ENCODE measurements around the gene RNF19B.

The RNF19B gene

DNA sequence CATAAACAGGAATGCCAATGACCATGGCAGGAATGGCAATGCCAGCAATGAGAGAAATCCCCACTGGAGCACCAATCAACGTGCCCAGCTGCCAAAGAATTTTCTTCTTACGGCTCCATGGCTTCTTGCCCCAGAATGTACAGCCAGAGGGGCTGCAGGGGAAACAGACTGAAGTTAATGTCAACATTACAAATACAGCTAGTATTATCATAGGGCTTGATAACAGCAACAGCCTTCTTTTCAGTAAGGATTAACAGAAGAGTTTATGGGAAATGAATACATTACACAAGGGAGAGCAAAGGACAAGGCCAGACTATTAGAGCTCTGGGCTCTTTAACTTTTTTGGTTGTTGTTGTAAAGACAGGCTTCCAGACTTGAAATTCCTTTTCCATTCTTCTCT, 18.2 kb downstream of the RNF19B start:
- no peak overlapping the region for H3K27ac ChIP-seq (ENCODE audit: low read length)
- peaks cover 49 to 59% of the 10 kb centered on the region in 2 donors for H3K36me3 ChIP-seq (ENCODE audit: control insufficient read depth in 1 of 2, insufficient read depth in 2 of 2, low read length in 2 of 2)

DNA sequence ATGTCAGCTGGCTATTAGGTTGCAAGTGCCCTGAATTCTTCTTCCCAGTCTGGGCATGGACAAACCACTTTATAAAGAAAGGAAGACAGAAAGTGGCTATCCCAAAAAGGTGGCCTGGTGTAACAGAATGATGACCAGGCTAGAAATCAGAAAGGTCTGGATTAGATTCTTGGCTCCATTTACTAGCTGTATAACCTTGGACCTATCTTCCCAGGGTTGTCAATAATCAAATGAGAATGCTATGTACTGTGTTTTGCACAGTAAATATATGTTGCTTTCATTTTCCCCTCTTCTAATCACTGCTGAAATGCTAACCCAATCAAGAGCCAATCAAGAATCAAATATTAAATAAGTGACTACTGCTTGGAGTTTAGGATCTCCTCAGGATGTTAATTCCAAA, 20.4 kb downstream of the RNF19B start:
- Histone ChIP-seq H3K27ac (ENCODE audit: low read length) (no peak overlapping the region), H3K9me3 (ENCODE audit: control insufficient read depth in 1 of 2, low read length in 2 of 2) (no peaks in the 10 kb centered on the region), H3K27me3 (ENCODE audit: low read depth, low read length) (no peaks in the 10 kb centered on the region), H3K36me3 (ENCODE audit: control insufficient read depth in 1 of 2, insufficient read depth in 2 of 2, low read length in 2 of 2) (peaks cover 62 to 70% of the 10 kb centered on the region in 2 donors), H3K4me3 (ENCODE audit: low read depth in 1 of 2, low read length in 2 of 2) (no peak overlapping the region), H3K4me1 (ENCODE audit: control insufficient read depth in 1 of 2, insufficient read depth in 2 of 2, low read length in 2 of 2) (peaks cover 7 to 14% of the 10 kb centered on the region in 2 donors)

More for the DNA sequence above, 18.2 kb downstream of the RNF19B start:
- peaks cover 11 to 12% of the 10 kb centered on the region in 2 donors for H3K4me1 ChIP-seq (ENCODE audit: control insufficient read depth in 1 of 2, insufficient read depth in 2 of 2, low read length in 2 of 2)
- no peaks in the 10 kb centered on the region for H3K9me3 ChIP-seq (ENCODE audit: control insufficient read depth in 1 of 2, low read length in 2 of 2)
- H3K27me3 ChIP-seq (ENCODE audit: low read depth, low read length), result no peaks in the 10 kb centered on the region
- H3K4me3 ChIP-seq (ENCODE audit: low read depth in 1 of 2, low read length in 2 of 2), result no peak overlapping the region

DNA sequence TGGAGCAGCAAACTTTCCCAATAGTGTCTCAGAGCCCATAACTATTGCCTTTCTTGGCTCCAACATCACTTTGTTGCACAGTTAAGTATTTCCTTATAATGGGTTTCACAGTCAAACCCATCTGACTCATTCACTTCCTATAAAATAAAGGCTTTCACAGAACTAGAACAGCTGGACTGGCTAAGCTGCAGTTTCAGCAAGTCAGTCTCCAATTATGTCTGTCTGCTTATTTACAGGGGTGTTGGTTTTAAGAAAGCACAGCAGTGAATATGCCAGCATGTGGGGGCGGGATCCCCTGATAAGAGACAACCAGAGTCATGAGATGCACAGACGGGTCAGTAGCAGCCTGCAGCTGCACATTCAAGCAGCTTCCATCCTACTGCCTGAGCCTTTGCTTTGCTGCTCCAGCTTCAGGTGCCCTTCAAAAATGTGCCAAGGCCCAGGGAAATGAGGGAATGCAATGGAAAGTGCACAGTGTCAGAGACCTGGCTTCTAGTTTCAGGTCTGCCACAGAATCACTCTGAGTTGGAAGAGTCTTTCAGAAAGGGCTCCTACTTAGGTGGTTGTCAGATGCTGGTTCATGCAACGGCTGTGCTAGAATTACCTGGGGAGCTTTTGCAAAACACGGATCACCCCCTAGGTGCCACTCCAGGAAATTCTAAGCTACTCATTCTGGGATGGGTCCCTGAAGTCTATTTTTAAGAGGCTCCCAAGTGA, 24.8 kb downstream of the RNF19B start:
- Histone ChIP-seq H3K4me3 (ENCODE audit: low read depth in 1 of 2, low read length in 2 of 2) (no peak overlapping the region), H3K27ac (ENCODE audit: low read length) (peak overlapping the region; percentile 47), H3K36me3 (ENCODE audit: control insufficient read depth in 1 of 2, insufficient read depth in 2 of 2, low read length in 2 of 2) (peaks cover 50 to 83% of the 10 kb centered on the region in 2 donors), H3K4me1 (ENCODE audit: control insufficient read depth in 1 of 2, insufficient read depth in 2 of 2, low read length in 2 of 2) (peaks cover 7% of the 10 kb centered on the region in 2 donors), H3K9me3 (ENCODE audit: control insufficient read depth in 1 of 2, low read length in 2 of 2) (no peaks in the 10 kb centered on the region), H3K27me3 (ENCODE audit: low read depth, low read length) (no peaks in the 10 kb centered on the region)

DNA sequence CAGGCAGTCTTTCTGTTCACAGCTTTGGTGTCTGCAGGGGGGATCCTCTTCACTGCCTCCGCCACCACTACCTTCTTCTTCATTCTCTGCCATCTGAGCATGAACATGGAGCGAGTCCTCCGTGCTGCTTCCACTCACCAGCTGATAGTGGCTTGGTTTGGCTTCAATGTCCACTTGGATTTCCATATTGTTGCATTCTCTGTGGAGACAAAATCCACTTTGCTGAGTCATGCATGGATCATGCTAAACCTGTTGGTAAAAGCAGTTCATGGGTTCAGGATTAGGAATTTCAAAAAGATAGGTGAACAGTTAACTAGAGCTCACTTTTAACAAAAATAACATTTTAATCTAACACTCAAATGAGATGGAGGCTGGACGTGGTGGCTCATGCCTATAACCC, 27.5 kb downstream of the RNF19B start:
- Histone ChIP-seq H3K9me3 (ENCODE audit: control insufficient read depth in 1 of 2, low read length in 2 of 2) (no peaks in the 10 kb centered on the region), H3K4me3 (ENCODE audit: low read depth in 1 of 2, low read length in 2 of 2) (no peak overlapping the region), H3K36me3 (ENCODE audit: control insufficient read depth in 1 of 2, insufficient read depth in 2 of 2, low read length in 2 of 2) (peaks cover 34 to 57% of the 10 kb centered on the region in 2 donors), H3K4me1 (ENCODE audit: control insufficient read depth in 1 of 2, insufficient read depth in 2 of 2, low read length in 2 of 2) (peaks cover 7 to 14% of the 10 kb centered on the region in 2 donors), H3K27me3 (ENCODE audit: low read depth, low read length) (no peaks in the 10 kb centered on the region), H3K27ac (ENCODE audit: low read length) (no peak overlapping the region)

DNA sequence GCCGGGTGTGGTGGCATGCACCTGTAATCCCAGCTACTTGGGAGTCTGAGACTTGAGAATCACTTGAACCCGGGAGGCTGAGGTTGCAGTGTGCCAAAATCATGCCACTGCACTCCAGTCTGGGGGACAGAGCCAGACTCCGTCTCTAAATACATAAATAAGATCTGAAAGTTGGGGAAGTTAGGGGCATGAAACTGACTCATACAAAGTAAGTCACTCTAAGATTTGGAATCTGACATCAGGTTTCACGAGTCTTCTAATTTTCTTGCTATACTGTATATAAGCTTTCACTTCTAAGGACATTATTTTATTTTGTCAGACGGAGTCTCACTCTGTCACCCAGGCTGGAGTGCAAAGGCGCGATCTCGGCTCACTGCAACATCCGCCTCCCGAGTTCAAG, 30.1 kb downstream of the RNF19B start:
- Histone ChIP-seq H3K4me1 (ENCODE audit: control insufficient read depth in 1 of 2, insufficient read depth in 2 of 2, low read length in 2 of 2) (peaks cover 0 to 8% of the 10 kb centered on the region in 2 donors), H3K27ac (ENCODE audit: low read length) (peak overlapping the region; percentile 81), H3K9me3 (ENCODE audit: control insufficient read depth in 1 of 2, low read length in 2 of 2) (no peaks in the 10 kb centered on the region), H3K36me3 (ENCODE audit: control insufficient read depth in 1 of 2, insufficient read depth in 2 of 2, low read length in 2 of 2) (peaks cover 20 to 36% of the 10 kb centered on the region in 2 donors), H3K27me3 (ENCODE audit: low read depth, low read length) (no peaks in the 10 kb centered on the region), H3K4me3 (ENCODE audit: low read depth in 1 of 2, low read length in 2 of 2) (no peak overlapping the region)

DNA sequence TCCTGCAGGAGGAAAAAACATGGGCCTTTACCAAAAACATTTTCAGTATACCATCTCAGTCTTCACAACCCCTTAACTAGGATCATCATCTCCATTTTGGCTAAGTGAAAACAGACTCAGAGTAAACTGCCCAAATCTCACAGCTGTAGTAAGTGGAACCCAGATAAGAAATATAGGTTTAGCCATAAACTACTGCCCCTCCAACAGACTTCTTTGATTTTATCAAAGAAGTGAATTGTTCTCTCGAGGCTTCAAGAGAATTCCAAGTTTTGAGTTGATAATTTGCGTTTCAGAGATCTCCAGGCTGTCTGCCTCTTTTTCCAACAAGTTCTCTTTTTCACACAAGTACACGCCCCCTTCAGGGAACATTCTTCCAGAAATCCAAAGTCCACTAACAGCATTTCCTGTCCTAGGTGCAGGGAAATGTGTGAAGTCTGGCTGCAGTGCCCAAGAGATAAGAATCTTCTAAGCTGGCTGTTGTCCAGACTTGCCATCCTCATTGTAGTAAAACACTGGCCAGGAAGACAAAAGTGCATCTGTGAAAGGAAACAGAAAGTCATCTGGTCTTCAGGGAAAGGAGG, 30.8 kb downstream of the RNF19B start:
- Histone ChIP-seq H3K4me1 (ENCODE audit: control insufficient read depth in 1 of 2, insufficient read depth in 2 of 2, low read length in 2 of 2) (peaks cover 0 to 8% of the 10 kb centered on the region in 2 donors), H3K4me3 (ENCODE audit: low read depth in 1 of 2, low read length in 2 of 2) (no peak overlapping the region), H3K27me3 (ENCODE audit: low read depth, low read length) (no peaks in the 10 kb centered on the region), H3K9me3 (ENCODE audit: control insufficient read depth in 1 of 2, low read length in 2 of 2) (no peaks in the 10 kb centered on the region), H3K27ac (ENCODE audit: low read length) (peak overlapping the region; percentile 81), H3K36me3 (ENCODE audit: control insufficient read depth in 1 of 2, insufficient read depth in 2 of 2, low read length in 2 of 2) (peaks cover 20 to 36% of the 10 kb centered on the region in 2 donors)

DNA sequence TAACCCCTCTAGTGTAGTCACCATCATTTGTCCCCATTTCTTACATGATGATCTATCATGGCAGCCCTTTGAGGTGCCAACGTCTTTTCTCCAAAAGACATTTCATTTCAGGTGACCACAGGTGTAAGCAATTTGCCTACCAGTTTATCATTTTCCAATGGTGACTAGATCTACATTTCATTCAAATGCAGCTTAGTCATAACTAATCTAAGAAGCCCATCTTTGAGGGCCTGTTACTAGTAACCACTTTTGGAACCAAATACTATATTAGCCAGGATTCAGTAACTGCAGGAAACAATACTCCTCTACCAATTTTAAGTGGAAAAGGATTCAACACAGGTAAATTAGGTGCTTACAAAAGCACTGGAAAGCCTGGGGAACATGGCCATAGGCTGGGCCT, 32.8 kb downstream of the RNF19B start:
- H3K27ac ChIP-seq (ENCODE audit: low read length), result no peak overlapping the region
- H3K9me3 ChIP-seq (ENCODE audit: control insufficient read depth in 1 of 2, low read length in 2 of 2), result no peaks in the 10 kb centered on the region
- no peak overlapping the region for H3K4me3 ChIP-seq (ENCODE audit: low read depth in 1 of 2, low read length in 2 of 2)
- peaks cover 9 to 17% of the 10 kb centered on the region in 2 donors for H3K36me3 ChIP-seq (ENCODE audit: control insufficient read depth in 1 of 2, insufficient read depth in 2 of 2, low read length in 2 of 2)
- H3K4me1 ChIP-seq (ENCODE audit: control insufficient read depth in 1 of 2, insufficient read depth in 2 of 2, low read length in 2 of 2), result peaks cover 0 to 8% of the 10 kb centered on the region in 2 donors
- no peaks in the 10 kb centered on the region for H3K27me3 ChIP-seq (ENCODE audit: low read depth, low read length)

DNA sequence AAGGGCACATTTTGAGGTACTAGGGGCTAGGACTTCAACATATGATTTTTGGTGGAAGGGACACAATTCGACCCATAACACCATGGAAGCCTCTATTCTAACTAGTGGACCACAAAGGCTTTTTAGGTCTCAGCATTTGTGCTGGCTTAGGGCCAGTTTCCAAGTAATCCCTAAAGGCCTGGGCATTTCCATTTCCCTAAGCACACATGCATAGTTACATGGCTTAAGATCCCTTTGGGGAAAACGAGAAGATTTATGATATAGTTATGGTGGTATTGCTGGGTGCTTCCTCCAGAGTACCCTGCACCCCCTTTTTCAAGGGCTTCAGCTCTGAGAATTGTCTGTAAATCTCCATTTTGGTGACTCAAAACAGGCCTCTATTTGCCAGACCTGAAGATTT, 35.2 kb downstream of the RNF19B start:
- Histone ChIP-seq H3K9me3 (ENCODE audit: control insufficient read depth in 1 of 2, low read length in 2 of 2) (no peaks in the 10 kb centered on the region), H3K36me3 (ENCODE audit: control insufficient read depth in 1 of 2, insufficient read depth in 2 of 2, low read length in 2 of 2) (no peaks in the 10 kb centered on the region), H3K4me3 (ENCODE audit: low read depth in 1 of 2, low read length in 2 of 2) (no peak overlapping the region), H3K27ac (ENCODE audit: low read length) (no peak overlapping the region), H3K27me3 (ENCODE audit: low read depth, low read length) (no peaks in the 10 kb centered on the region), H3K4me1 (ENCODE audit: control insufficient read depth in 1 of 2, insufficient read depth in 2 of 2, low read length in 2 of 2) (peaks cover 0 to 18% of the 10 kb centered on the region in 2 donors)

DNA sequence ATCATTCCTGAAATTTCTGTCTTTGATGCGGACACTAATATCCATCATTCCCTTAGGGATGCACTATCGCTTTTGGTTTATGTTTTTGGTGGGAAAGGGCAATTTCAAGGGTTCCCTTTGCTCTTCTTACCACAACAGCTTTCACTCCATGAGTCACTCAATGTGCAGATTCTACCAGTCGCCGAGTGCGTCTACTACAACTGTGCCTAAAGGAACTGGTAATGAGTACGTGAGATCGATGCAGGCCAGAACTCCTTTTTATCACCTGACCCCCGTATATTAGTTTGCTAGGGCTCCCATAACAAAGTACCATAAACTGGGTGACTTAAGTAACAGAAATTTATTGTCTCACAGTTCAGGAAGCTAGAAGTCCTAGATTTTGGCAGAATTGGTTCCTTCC, 35.9 kb downstream of the RNF19B start:
- H3K4me1 ChIP-seq (ENCODE audit: control insufficient read depth in 1 of 2, insufficient read depth in 2 of 2, low read length in 2 of 2), result peaks cover 0 to 14% of the 10 kb centered on the region in 2 donors
- no peak overlapping the region for H3K27ac ChIP-seq (ENCODE audit: low read length)
- H3K9me3 ChIP-seq (ENCODE audit: control insufficient read depth in 1 of 2, low read length in 2 of 2), result no peaks in the 10 kb centered on the region
- no peaks in the 10 kb centered on the region for H3K36me3 ChIP-seq (ENCODE audit: control insufficient read depth in 1 of 2, insufficient read depth in 2 of 2, low read length in 2 of 2)
- no peak overlapping the region for H3K4me3 ChIP-seq (ENCODE audit: low read depth in 1 of 2, low read length in 2 of 2)
- peaks cover 6% of the 10 kb centered on the region for H3K27me3 ChIP-seq (ENCODE audit: low read depth, low read length)

DNA sequence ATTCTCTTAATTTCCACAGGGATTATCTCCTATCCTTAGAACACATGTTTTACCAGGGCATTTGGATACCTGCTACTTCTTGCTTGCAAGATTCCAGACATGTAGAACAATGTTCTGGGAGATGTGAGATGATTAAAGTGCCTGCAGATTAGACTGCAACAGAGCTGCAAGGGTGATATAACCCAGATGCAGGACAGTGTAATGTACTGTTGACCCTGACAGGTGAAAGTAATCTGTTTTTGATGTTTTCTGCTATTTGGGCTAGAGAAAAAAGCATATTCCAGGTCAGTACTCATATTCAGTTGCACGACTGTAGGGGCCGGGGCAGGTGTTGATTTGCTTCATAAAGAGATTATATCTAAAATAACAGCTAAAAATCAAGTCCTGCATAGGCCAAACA, 36.3 kb downstream of the RNF19B start:
- peaks cover 8% of the 10 kb centered on the region for H3K27me3 ChIP-seq (ENCODE audit: low read depth, low read length)

DNA sequence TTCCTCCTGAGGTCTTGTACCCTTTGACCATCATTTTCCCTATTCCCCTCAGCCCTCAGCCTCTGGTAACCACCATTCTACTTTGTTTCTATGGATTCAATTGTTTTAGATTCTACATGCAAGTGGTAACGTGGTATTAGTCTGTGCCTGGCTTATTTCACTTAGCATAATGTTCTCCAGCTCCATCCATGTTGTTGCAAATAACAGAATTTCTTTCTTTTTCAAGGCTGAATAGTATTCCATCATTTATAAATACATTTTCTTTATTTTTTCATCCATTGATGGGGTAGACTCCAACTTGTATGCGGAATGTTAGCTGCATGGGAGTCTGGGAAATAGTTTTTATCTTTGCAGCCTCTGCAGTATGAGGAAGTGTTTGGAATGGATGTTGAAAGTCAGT, 37.2 kb downstream of the RNF19B start:
- peaks cover 8% of the 10 kb centered on the region for H3K27me3 ChIP-seq (ENCODE audit: low read depth, low read length)
- H3K27ac ChIP-seq (ENCODE audit: low read length), result no peak overlapping the region
- H3K36me3 ChIP-seq (ENCODE audit: control insufficient read depth in 1 of 2, insufficient read depth in 2 of 2, low read length in 2 of 2), result no peaks in the 10 kb centered on the region
- H3K9me3 ChIP-seq (ENCODE audit: control insufficient read depth in 1 of 2, low read length in 2 of 2), result no peaks in the 10 kb centered on the region
- no peak overlapping the region for H3K4me3 ChIP-seq (ENCODE audit: low read depth in 1 of 2, low read length in 2 of 2)
- H3K4me1 ChIP-seq (ENCODE audit: control insufficient read depth in 1 of 2, insufficient read depth in 2 of 2, low read length in 2 of 2), result peaks cover 0 to 10% of the 10 kb centered on the region in 2 donors

More for the DNA sequence above, 36.3 kb downstream of the RNF19B start:
- no peak overlapping the region for H3K27ac ChIP-seq (ENCODE audit: low read length)
- peaks cover 0 to 10% of the 10 kb centered on the region in 2 donors for H3K4me1 ChIP-seq (ENCODE audit: control insufficient read depth in 1 of 2, insufficient read depth in 2 of 2, low read length in 2 of 2)
- H3K9me3 ChIP-seq (ENCODE audit: control insufficient read depth in 1 of 2, low read length in 2 of 2), result no peaks in the 10 kb centered on the region
- no peak overlapping the region for H3K4me3 ChIP-seq (ENCODE audit: low read depth in 1 of 2, low read length in 2 of 2)
- H3K36me3 ChIP-seq (ENCODE audit: control insufficient read depth in 1 of 2, insufficient read depth in 2 of 2, low read length in 2 of 2), result no peaks in the 10 kb centered on the region
